Natural killer cell (primary cell): Measurements from ENCODE around the gene KIF6. TPM values are rescaled to one million over a fixed set of nuclear protein-coding genes. Genes with fewer than 3 reads are reported as not detected.

Experiments
- ATAC-seq, 3 donors: fragments of 150-1000 bp in 2 of 3; fragments of 200-7000 bp in 1 of 3; cut with Tn5 transposase; 1 replicate in 1 of 3; 2 replicates in 2 of 3; pipeline ENCODE4 v1.10.0; 2021; ENCODE audit warnings: mild to moderate bottlenecking in 2 of 3, moderate library complexity in 2 of 3
- DNase-seq, 2 donors: peaks; one replicate each; pipeline versions ENCODE4 v3.0.0 to v3.0.0-alpha.2; 2013 to 2021; ENCODE audit warnings: mixed read lengths in 1 of 2
- H3K27ac ChIP-seq: one replicate; pipeline ENCODE4 v1.5.1; 2013; ENCODE audit warnings: mild to moderate bottlenecking, low read length
- H3K27me3 ChIP-seq: one replicate; pipeline ENCODE4 v1.6.1; 2013; ENCODE audit warnings: low read length; ENCODE audit not compliant: control insufficient read depth, insufficient read depth
- H3K36me3 ChIP-seq: one replicate; pipeline ENCODE4 v1.6.1; 2013; ENCODE audit warnings: low read length; ENCODE audit not compliant: control insufficient read depth, insufficient read depth
- H3K4me1 ChIP-seq: one replicate; pipeline ENCODE4 v1.6.1; 2013; ENCODE audit warnings: low read length; ENCODE audit not compliant: control insufficient read depth, insufficient read depth
- H3K4me3 ChIP-seq: one replicate; pipeline ENCODE4 v1.5.1; 2013; ENCODE audit warnings: low read length
- H3K9me3 ChIP-seq: one replicate; pipeline ENCODE4 v1.6.1; 2013; ENCODE audit warnings: low read length; ENCODE audit not compliant: control insufficient read depth, insufficient read depth
- H3K27ac Mint-ChIP-seq, 2 donors: one replicate each; pipeline ENCODE4 v1.8.0; 2022; ENCODE audit warnings: mild to moderate bottlenecking in 2 of 2, mixed read lengths in 2 of 2, moderate library complexity in 1 of 2
- H3K27me3 Mint-ChIP-seq, 2 donors: one replicate each; pipeline ENCODE4 v1.8.0; 2022; ENCODE audit warnings: low read depth in 2 of 2, mixed read lengths in 2 of 2
- H3K36me3 Mint-ChIP-seq: one replicate; pipeline ENCODE4 v1.8.0; 2022; ENCODE audit warnings: mixed read lengths
- H3K4me1 Mint-ChIP-seq, 2 donors: one replicate each; pipeline ENCODE4 v1.8.0; 2022; ENCODE audit warnings: mixed read lengths in 2 of 2
- H3K4me3 Mint-ChIP-seq: one replicate; pipeline ENCODE4 v1.8.0; 2022; ENCODE audit warnings: mild to moderate bottlenecking, moderate library complexity, mixed read lengths
- H3K9me3 Mint-ChIP-seq, 2 donors: one replicate each; pipeline ENCODE4 v1.8.0; 2022; ENCODE audit warnings: mixed read lengths in 2 of 2
- WGBS: methylation state at CpG from one replicate; pipeline ENCODE4 v1.1.7; 2013; ENCODE audit warnings: missing lambda C conversion rate; ENCODE audit not compliant: insufficient coverage; 5-methylcytosine and 5-hydroxymethylcytosine counted together
- intact Hi-C: fragments of 100-400 bp; cut with micrococcal nuclease; formaldehyde crosslinking; loops from one replicate; pipeline ENCODE4 v1.14.2; 2022
- total RNA-seq, 4 donors: library from RNA; stranded (reverse); fragments of 120-200 nt in 1 of 4; gene quantifications; one replicate each; pipeline versions ENCODE4 v1.2.3 to v1.2.4, GENCODE V29; 2013 to 2022
- TF ChIP-seq, protein P1 (sequence below): fragments of 200-600 bp; IDR thresholded peaks from one replicate; pipeline ENCODE4 v1.8.0; 2022; ENCODE audit warnings: antibody characterized with exemption

KIF6 gene
- total RNA-seq, 3 donors from 2014 or later (not counting 1 experiment from before 2014, with no cell fraction given) = not detected

DNA sequence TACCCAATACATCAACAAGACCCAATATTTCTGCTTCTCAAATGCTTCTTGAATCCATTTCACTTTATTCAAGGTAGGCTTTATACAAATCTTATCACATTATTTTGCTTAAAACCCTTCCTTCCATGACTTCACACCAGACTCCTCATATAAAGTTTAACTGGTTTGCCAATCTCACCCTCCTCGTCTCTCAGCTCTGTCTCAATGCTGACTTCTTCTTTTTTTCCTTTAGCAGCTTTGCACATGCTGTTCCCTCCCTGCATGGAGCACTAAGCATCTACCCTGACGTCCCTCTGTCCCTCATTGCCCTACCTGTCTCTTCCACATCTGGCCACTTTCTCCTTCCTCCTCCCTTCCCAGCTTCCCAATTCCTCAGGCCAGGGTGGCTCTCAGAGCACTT, 442.4 kb downstream of the KIF6 start:
- 56% methylated on average over 2 of the region's 2 CpGs for WGBS
- no peak overlapping the region for H3K27ac Mint-ChIP-seq

GRCh38 chr6:39281312-39281980, 443.8 kb downstream of the KIF6 start:
- H3K4me1 ChIP-seq = no peaks in the 10 kb centered on the region
- H3K36me3 ChIP-seq = no peaks in the 10 kb centered on the region
- no peak for DNase-seq
- H3K27ac ChIP-seq = no peak overlapping the region
- no peaks in the 10 kb centered on the region for H3K9me3 ChIP-seq
- H3K27ac Mint-ChIP-seq = no peak overlapping the region
- H3K9me3 Mint-ChIP-seq = no peaks in the 10 kb centered on the region
- H3K27me3 Mint-ChIP-seq = peaks cover 0 to 5% of the 10 kb centered on the region in 2 donors
- intact Hi-C loops = no loop called here
- no peaks in the 10 kb centered on the region for H3K36me3 Mint-ChIP-seq
- no peak overlapping the region for H3K4me3 Mint-ChIP-seq
- H3K27me3 ChIP-seq = no peaks in the 10 kb centered on the region
- ATAC-seq = no peak
- no peaks in the 10 kb centered on the region for H3K4me1 Mint-ChIP-seq
- TF ChIP-seq, protein P1, sequence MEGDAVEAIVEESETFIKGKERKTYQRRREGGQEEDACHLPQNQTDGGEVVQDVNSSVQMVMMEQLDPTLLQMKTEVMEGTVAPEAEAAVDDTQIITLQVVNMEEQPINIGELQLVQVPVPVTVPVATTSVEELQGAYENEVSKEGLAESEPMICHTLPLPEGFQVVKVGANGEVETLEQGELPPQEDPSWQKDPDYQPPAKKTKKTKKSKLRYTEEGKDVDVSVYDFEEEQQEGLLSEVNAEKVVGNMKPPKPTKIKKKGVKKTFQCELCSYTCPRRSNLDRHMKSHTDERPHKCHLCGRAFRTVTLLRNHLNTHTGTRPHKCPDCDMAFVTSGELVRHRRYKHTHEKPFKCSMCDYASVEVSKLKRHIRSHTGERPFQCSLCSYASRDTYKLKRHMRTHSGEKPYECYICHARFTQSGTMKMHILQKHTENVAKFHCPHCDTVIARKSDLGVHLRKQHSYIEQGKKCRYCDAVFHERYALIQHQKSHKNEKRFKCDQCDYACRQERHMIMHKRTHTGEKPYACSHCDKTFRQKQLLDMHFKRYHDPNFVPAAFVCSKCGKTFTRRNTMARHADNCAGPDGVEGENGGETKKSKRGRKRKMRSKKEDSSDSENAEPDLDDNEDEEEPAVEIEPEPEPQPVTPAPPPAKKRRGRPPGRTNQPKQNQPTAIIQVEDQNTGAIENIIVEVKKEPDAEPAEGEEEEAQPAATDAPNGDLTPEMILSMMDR = no peak
- no peak overlapping the region for H3K4me3 ChIP-seq
- 77% methylated on average over 11 of the region's 11 CpGs for WGBS

More for the DNA sequence above, 442.4 kb downstream of the KIF6 start:
- H3K36me3 ChIP-seq = no peaks in the 10 kb centered on the region
- no peaks in the 10 kb centered on the region for H3K4me1 ChIP-seq
- peaks cover 0 to 5% of the 10 kb centered on the region in 2 donors for H3K27me3 Mint-ChIP-seq
- intact Hi-C loops = no loop called here
- no peaks in the 10 kb centered on the region for H3K27me3 ChIP-seq
- DNase-seq (no peak), ATAC-seq (no peak)
- TF ChIP-seq, protein P1 = no peak
- no peaks in the 10 kb centered on the region for H3K4me1 Mint-ChIP-seq
- H3K9me3 Mint-ChIP-seq = no peaks in the 10 kb centered on the region
- no peaks in the 10 kb centered on the region for H3K9me3 ChIP-seq
- H3K4me3 Mint-ChIP-seq = no peak overlapping the region
- H3K4me3 ChIP-seq = no peak overlapping the region
- H3K27ac ChIP-seq = no peak overlapping the region
- H3K36me3 Mint-ChIP-seq = no peaks in the 10 kb centered on the region

- Histone ChIP-seq H3K36me3 (no peaks in the 10 kb centered on the region), H3K4me3 (no peak overlapping the region), H3K9me3 (no peaks in the 10 kb centered on the region), H3K27ac (no peak overlapping the region), H3K27me3 (no peaks in the 10 kb centered on the region), H3K4me1 (no peaks in the 10 kb centered on the region)
- Mint-ChIP-seq H3K4me3 (no peak overlapping the region), H3K27ac (no peak overlapping the region), H3K27me3 (peaks cover 0 to 8% of the 10 kb centered on the region in 2 donors), H3K9me3 (no peaks in the 10 kb centered on the region), H3K36me3 (no peaks in the 10 kb centered on the region), H3K4me1 (no peaks in the 10 kb centered on the region)
- no peak for DNase-seq
- no peak for ATAC-seq
- 45% methylated on average over 7 of the region's 8 CpGs for whole genome bisulfite sequencing
- intact Hi-C loops = no loop called here
- TF ChIP-seq, protein P1 = no peak
These were observed 444.9 kb downstream of the KIF6 start for GRCh38 chr6:39280247-39280731.

Other genes starting within 250 kb of the KIF6 start
- not detected for gene DAAM2, start 67.0 kb upstream of the KIF6 start, total RNA-seq
- 1 to 10 TPM in 2 of 3 donors, under 1 TPM in 1; 0.60 to 1.6 (median 1.5) TPM for gene MOCS1, start 209.1 kb upstream of the KIF6 start, total RNA-seq